Cardiac fibroblast (primary cell): ENCODE data around the gene ZFP2.
"Not testable (repeated sequence)": the region's sequence is repeated elsewhere in the genome, so short reads cannot be mapped to it uniquely, and the experiment has no call there.

Source experiments
- DNase-seq, 2 donors: peaks; one replicate each; pipeline versions ENCODE4 v3.0.0 to v3.0.0-alpha.2; 2010; ENCODE audit warnings: low read depth in 2 of 2
- H3K4me3 ChIP-seq, 2 donors: replicated peaks in 1 of 2; 1 replicate in 1 of 2; 2 replicates in 1 of 2; pipeline ENCODE4 v1.5.1; 2011; ENCODE audit warnings: low read depth in 2 of 2, low read length in 2 of 2, mild to moderate bottlenecking in 2 of 2, moderate library complexity in 1 of 2
- CTCF ChIP-seq: IDR thresholded peaks from one replicate; pipeline ENCODE4 v1.5.1; 2011; ENCODE audit warnings: low read depth, mild to moderate bottlenecking, low read length, inconsistent platforms

ZFP2 gene

DNA sequence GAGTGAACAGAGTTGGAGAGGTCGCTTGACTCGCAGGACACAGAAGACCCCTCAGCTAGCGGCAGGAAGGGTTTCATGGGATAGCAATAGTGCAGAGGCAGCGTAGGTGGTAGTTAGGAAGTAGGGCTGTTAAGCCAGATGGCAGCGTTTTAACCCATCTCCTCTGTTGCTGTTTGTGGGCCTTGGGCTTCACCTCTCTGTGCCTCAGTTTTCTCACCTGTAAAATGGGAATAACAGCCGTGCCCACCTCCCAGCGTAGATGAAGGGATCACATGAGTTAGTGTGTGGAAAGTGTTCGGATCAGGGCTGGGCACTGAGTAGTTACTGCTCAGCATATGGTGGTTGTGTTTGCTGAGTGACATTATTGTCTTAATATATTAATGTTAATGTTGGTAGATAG lies 34.1 kb upstream of the ZFP2 start:
- H3K4me3 ChIP-seq = no peak overlapping the region
- TF ChIP-seq CTCF = no peak
- DNase-seq = no peak

DNA sequence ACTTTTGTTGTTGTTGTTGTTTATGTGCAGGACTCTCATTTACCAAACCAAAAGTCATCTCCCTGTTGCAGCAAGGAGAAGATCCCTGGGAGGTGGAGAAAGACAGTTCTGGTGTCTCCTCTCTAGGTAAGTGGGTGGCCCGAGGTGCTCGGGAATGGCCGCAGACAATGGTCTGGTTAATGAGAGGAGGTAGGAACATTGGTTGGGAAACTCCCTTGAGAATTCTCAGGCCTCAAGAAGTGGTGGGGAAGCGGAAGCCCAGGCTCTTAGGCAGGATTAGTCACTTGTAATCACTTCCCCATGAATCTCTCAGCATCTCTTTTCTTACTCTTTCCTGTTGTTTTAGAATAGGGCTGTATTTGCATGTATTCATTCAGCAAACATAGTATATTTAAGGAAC lies 28.8 kb upstream of the ZFP2 start:
- no peak overlapping the region for H3K4me3 ChIP-seq
- peak in 1 of 2 donors; percentile 76 for DNase-seq
- TF ChIP-seq CTCF = no peak

DNA sequence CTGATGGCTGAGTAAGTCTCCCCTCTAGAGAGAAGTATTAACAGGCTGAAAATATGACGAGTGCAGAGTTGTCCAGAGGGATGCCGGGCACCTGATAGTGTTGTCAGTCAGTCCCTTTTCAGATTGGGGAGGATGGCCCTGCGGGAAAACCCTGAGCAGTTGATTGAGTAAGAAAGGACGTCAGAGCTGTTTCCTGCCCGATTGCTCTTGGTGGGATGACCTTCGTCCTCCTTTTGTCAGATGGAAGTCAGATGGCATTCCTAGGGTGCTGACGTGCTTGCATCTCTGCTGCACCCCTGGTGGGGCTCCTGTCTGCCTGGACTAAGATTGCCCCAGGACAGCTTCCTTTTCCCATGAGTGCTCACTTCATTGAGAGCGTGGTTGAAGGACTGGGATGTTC lies 26.1 kb upstream of the ZFP2 start:
- TF ChIP-seq CTCF = no peak
- H3K4me3 ChIP-seq = no peak overlapping the region

DNA sequence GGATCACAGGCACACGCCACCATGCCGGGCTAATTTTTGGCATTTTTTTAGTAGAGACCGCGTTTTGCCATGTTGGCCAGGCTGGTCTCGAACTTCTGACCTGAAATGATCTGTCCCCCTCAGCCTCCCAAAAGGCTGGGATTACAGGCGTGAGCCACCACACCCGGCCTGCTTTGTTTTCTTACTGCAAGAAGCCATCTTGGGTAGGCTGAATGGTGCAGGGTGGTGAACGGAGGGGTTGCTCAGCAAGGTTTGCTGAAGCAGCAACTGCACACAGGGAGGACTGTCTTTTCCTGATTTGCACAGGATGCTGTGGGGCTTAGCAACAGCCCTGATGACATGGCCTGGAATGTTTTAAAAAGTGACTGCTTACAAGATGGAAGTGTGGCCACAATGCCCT lies 25.3 kb upstream of the ZFP2 start:
- no peak for TF ChIP-seq CTCF
- no peak for DNase-seq
- no peak overlapping the region for H3K4me3 ChIP-seq

More for the DNA sequence above, 26.1 kb upstream of the ZFP2 start:
- DNase-seq = peak; percentile 58 to 76

DNA sequence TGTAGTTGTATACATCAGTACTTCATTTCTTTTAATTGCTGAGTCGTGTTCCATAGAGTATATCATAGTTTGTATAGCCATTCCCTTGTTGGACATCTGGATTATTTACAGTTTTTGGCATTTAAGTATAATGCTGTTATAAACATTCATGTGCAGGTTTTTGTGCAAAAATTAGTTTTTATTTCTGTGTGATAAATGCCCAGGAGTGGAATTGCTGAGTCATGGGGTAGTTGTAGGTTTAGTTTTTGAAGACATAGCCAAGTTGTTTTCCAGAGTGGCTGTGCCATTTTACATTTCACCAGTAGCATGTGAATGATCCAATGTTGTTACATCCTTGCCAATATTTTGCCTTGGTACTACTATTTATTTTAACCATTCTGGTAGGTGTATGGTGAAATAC lies 23.4 kb upstream of the ZFP2 start:
- no peak for DNase-seq
- no peak for TF ChIP-seq CTCF
- no peak overlapping the region for H3K4me3 ChIP-seq

DNA sequence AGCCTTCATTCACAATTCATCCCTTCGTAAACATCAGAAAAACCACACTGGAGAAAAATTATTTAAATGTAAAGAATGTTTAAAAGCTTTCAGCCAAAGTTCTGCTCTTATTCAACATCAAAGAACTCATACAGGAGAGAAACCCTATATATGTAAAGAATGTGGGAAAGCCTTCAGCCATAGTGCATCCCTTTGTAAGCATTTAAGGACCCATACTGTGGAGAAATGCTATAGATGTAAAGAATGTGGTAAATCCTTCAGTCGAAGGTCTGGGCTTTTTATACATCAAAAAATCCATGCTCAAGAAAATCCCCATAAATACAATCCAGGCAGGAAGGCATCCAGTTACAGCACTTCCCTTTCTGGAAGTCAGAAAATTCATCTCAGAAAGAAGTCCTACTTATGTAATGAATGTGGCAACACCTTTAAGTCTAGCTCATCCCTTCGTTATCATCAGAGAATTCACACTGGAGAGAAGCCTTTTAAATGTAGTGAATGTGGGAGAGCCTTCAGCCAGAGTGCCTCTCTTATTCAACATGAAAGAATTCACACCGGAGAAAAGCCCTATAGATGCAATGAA lies 12.5 kb upstream of the ZFP2 start:
- not testable (repeated sequence) for H3K4me3 ChIP-seq, DNase-seq

DNA sequence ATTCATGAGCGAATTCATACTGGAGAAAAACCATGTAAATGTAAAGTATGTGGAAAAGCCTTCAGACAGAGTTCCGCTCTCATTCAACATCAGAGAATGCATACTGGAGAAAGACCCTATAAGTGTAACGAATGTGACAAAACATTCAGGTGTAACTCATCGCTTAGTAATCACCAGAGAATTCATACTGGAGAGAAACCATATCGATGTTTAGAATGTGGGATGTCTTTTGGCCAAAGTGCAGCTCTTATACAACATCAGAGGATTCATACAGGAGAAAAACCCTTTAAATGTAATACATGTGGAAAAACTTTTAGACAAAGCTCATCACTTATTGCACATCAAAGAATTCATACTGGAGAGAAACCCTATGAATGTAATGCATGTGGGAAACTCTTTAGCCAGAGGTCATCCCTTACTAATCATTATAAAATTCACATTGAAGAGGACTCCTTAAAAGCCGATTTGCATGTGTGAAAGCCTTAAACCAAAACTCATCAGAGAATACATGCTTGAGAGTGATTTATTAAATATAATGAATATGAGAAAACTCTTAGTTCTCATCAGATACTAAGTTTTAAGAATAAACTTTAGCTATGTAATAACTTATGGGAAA lies 11.8 kb upstream of the ZFP2 start:
- TF ChIP-seq CTCF = no peak
- no peak overlapping the region for H3K4me3 ChIP-seq
- DNase-seq = no peak
